ENCODE data around the gene MLPH. TPM values are rescaled to one million over a fixed set of nuclear protein-coding genes. Genes with fewer than 3 reads are reported as not detected.

MLPH gene
- total and polyA plus RNA-seq, 9 of the 15 experiments (the other 6 are each of a cell fraction or from before 2014, with no cell fraction given): 0.22 TPM; not detected in 8

DNA sequence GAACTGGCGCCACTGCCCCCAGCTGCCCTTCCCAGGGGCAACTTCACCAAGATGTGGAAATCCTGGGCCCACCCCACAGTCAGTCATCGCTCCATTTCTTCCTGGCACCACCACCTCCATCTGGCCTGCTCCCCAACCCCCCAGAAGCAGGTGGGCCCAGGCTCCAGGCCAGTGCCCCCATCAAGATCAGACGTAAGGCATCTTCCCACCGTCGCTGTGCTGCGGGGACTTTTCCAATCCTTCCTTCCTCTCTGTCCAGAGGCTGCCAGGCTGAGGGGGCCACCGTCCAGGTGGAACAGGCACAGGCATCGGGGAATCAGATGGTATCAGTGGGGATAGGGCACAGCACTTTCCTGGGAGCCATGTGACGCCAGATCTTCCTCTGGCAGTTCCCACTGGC lies 87.4 kb downstream of the MLPH start (continued):
- TF ChIP-seq, protein P1, sequence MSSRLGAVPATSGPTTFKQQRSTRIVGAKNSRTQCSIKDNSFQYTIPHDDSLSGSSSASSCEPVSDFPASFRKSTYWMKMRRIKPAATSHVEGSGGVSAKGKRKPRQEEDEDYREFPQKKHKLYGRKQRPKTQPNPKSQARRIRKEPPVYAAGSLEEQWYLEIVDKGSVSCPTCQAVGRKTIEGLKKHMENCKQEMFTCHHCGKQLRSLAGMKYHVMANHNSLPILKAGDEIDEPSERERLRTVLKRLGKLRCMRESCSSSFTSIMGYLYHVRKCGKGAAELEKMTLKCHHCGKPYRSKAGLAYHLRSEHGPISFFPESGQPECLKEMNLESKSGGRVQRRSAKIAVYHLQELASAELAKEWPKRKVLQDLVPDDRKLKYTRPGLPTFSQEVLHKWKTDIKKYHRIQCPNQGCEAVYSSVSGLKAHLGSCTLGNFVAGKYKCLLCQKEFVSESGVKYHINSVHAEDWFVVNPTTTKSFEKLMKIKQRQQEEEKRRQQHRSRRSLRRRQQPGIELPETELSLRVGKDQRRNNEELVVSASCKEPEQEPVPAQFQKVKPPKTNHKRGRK (tag; IDR thresholded peaks at IDR 0.05): no peak
- TF ChIP-seq ZNF696 (CRISPR knock-in tag; conservative IDR thresholded peaks at IDR 0.05): no peak
- TF ChIP-seq ZNF274 (IDR thresholded peaks at IDR 0.05; ENCODE audit: borderline replicate concordance, low read depth, low read length): no peak
- TF ChIP-seq MTA1 (IDR thresholded peaks at IDR 0.05; ENCODE audit: borderline replicate concordance): no peak
- no peak for TF ChIP-seq WHSC1 (IDR thresholded peaks at IDR 0.05; ENCODE audit: low read length)
- TF ChIP-seq, protein P2, sequence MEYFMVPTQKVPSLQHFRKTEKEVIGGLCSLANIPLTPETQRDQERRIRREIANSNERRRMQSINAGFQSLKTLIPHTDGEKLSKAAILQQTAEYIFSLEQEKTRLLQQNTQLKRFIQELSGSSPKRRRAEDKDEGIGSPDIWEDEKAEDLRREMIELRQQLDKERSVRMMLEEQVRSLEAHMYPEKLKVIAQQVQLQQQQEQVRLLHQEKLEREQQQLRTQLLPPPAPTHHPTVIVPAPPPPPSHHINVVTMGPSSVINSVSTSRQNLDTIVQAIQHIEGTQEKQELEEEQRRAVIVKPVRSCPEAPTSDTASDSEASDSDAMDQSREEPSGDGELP (CRISPR knock-in tag; IDR thresholded peaks at IDR 0.05; ENCODE audit: borderline replicate concordance): no peak

- no peaks in the 10 kb centered on the region for H3K9me3 ChIP-seq (replicated peaks; ENCODE audit: control insufficient read depth, insufficient read depth, low read depth, low read length)
- POLR2A ChIA-PET: interaction anchor here (0.9 to 1.0 kb wide), 2 partner anchors 62 to 104 kb away, joined by 3 to 4 read pairs; no protein-coding TSS in a partner anchor
- H4K20me1 ChIP-seq (replicated peaks; ENCODE audit: control insufficient read depth, insufficient read depth, low read length): no peaks in the 10 kb centered on the region
- no TSS peak for BruUV-seq (replicated peaks)
- H3K4me1 ChIP-seq (replicated peaks in 1 of 2; ENCODE audit: control insufficient read depth in 2 of 2, insufficient read depth in 2 of 2, low read length in 2 of 2): peaks cover 0 to 3% of the 10 kb centered on the region in 2 experiments; a peak in 1 of 5 replicates
- no peak overlapping the region for H2AFZ ChIP-seq (ENCODE audit: low read depth, low read length)
- H3K9ac ChIP-seq (ENCODE audit: insufficient read depth in 1 of 2, low read depth in 2 of 2, low read length in 2 of 2): no peak overlapping the region
- H3K4me3 ChIP-seq: no peak overlapping the region
- in situ Hi-C loops (cut with MboI) (loop anchor here (5.0 to 10.0 kb wide), 2 partner anchors 63 to 420 kb away; no protein-coding TSS in a partner anchor), intact Hi-C loops (cut with micrococcal nuclease) (no loop called here)
- H3K27me3 ChIP-seq (ENCODE audit: control insufficient read depth in 2 of 2, insufficient read depth in 2 of 2, low read length in 2 of 2): peaks cover 4 to 58% of the 10 kb centered on the region in 2 experiments; a peak in 3 of 5 replicates
- H3K27ac ChIP-seq (ENCODE audit: extremely low read depth, low read depth, low read length): no peak overlapping the region
- no peak overlapping the region for H3K4me2 ChIP-seq (ENCODE audit: insufficient read depth, low read length)
- no peak for FAIRE-seq
- no peaks in the 10 kb centered on the region for H3K36me3 ChIP-seq (ENCODE audit: control insufficient read depth, insufficient read depth, low read length)
- no peak for DNase-seq (ENCODE audit: extremely low read depth in 1 of 4, low spot score in 3 of 4)
- ATAC-seq: no peak
- WGBS (ENCODE audit: insufficient coverage, low coverage, missing lambda C conversion rate): 1% methylated on average over 20 of the region's 25 CpGs
- CTCF ChIA-PET (ENCODE audit: low intra/inter-chr PET ratio): no interaction called here
- no peaks in the 10 kb centered on the region for H3K79me2 ChIP-seq (ENCODE audit: control insufficient read depth, insufficient read depth, low read length)
- H3K9me1 ChIP-seq (ENCODE audit: control insufficient read depth, insufficient read depth, low read length): no peaks in the 10 kb centered on the region
- no peak for TF ChIP-seq ZNF165 (CRISPR knock-in tag; IDR thresholded peaks at IDR 0.05; ENCODE audit: borderline replicate concordance)
- TF ChIP-seq EP300 (IDR thresholded peaks at IDR 0.05; ENCODE audit: low read length): no peak
- TF ChIP-seq POLR2AphosphoS5 (IDR thresholded peaks at IDR 0.05; ENCODE audit: control insufficient read depth, insufficient read depth, low read depth, low read length): no peak
- TF ChIP-seq, protein P3, sequence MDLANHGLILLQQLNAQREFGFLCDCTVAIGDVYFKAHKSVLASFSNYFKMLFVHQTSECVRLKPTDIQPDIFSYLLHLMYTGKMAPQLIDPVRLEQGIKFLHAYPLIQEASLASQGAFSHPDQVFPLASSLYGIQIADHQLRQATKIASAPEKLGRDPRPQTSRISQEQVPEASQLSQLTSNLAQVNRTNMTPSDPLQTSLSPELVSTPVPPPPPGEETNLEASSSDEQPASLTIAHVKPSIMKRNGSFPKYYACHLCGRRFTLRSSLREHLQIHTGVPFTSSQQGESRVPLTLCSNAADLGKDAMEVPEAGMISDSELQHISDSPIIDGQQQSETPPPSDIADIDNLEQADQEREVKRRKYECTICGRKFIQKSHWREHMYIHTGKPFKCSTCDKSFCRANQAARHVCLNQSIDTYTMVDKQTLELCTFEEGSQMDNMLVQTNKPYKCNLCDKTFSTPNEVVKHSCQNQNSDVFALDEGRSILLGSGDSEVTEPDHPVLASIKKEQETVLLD (IDR thresholded peaks at IDR 0.05): no peak
- no peak for TF ChIP-seq HDAC3 (IDR thresholded peaks at IDR 0.05; ENCODE audit: borderline replicate concordance, partially characterized antibody)
- TF ChIP-seq PRMT5 (CRISPR knock-in tag; IDR thresholded peaks at IDR 0.05): no peak
- no peak for TF ChIP-seq KDM2B (CRISPR knock-in tag; IDR thresholded peaks at IDR 0.05)
- TF ChIP-seq TOE1 (IDR thresholded peaks at IDR 0.05; ENCODE audit: borderline replicate concordance): no peak
- TF ChIP-seq TOE1 (CRISPR knock-in tag; IDR thresholded peaks at IDR 0.05; ENCODE audit: borderline replicate concordance, low read depth): no peak
Measured at GRCh38 chr2:237574894-237575868, 88.1 kb downstream of the MLPH start.

Data from K562 (cell line).